Measurements from ENCODE around the gene SORCS2. TPM values are rescaled to one million over a fixed set of nuclear protein-coding genes. Genes with fewer than 3 reads are reported as not detected.

The SORCS2 gene
- total and polyA plus RNA-seq, 2 of the 13 experiments (the other 11 are each of a cell fraction or from before 2014, with no cell fraction given), result 0.82 to 1.0 TPM

- Histone ChIP-seq H3K4me1 (ENCODE audit: insufficient read depth, low read length) (no peaks in the 10 kb centered on the region), H3K4me3 (replicated peaks in 1 of 3; ENCODE audit: insufficient read depth in 1 of 3, low read depth in 2 of 3, low read length in 3 of 3) (no peak overlapping the region), H3K9me3 (ENCODE audit: low read length) (no peaks in the 10 kb centered on the region), H3K79me2 (ENCODE audit: insufficient read depth, low read length) (no peaks in the 10 kb centered on the region), H3K9ac (ENCODE audit: insufficient read depth, low read depth, low read length) (no peak overlapping the region), H3K4me2 (ENCODE audit: low read depth, low read length) (no peak overlapping the region), H3K27me3 (ENCODE audit: control insufficient read depth in 1 of 2, insufficient read depth in 2 of 2, low read length in 2 of 2) (peaks cover 14 to 84% of the 10 kb centered on the region in 2 experiments; a peak in 4 of 5 replicates), H3K27ac (ENCODE audit: extremely low read length, insufficient read depth, low read length) (no peak overlapping the region), H3K36me3 (replicated peaks in 1 of 2; ENCODE audit: control insufficient read depth in 1 of 2, insufficient read depth in 2 of 2, low read length in 2 of 2) (no peaks in the 10 kb centered on the region), H2AFZ (ENCODE audit: low read length) (no peak overlapping the region), H4K20me1 (ENCODE audit: insufficient read depth, low read length) (0 out of 2 replicates have a peak, but pooled peaks cover 2% of the 10 kb centered on the region)
- FAIRE-seq, result no peak
- 51% methylated on average over 13 of the region's 22 CpGs for WGBS (ENCODE audit: low lambda C conversion rate)
- ChIA-PET CTCF (ENCODE audit: low intra/inter-chr PET ratio, low total read pairs) (no interaction called here), POLR2A (no interaction called here)
- ATAC-seq, result no peak
- in situ Hi-C loops (cut with HindIII; ENCODE audit: extremely low pct_ligation_motif_present, low pct_unique_long_range_greater_than_20kb), result no loop called here
- intact Hi-C loops (cut with micrococcal nuclease; ENCODE audit: unreplicated experiment), result loop anchor here (10.0 kb wide), 1 partner anchor 136 kb away; the partner anchor contains the start of gene SORCS2
- no TSS peak for BruUV-seq (replicated peaks)
- no peak for DNase-seq (ENCODE audit: low spot score)
- TF ChIP-seq ZNF362 (CRISPR knock-in tag; IDR thresholded peaks at IDR 0.05; ENCODE audit: borderline replicate concordance) (no peak), ZNF556 (CRISPR knock-in tag; IDR thresholded peaks at IDR 0.05; ENCODE audit: borderline replicate concordance) (no peak), AFF4 (CRISPR knock-in tag; IDR thresholded peaks at IDR 0.05) (no peak), EZH2 (conservative IDR thresholded peaks at IDR 0.05; ENCODE audit: low read depth, low read length) (no peak), POLR2G (IDR thresholded peaks at IDR 0.05; ENCODE audit: low read depth, low read length) (no peak), SRSF1 (optimal IDR thresholded peaks at IDR 0.05; ENCODE audit: low read depth, low read length) (no peak), BCL3 (CRISPR knock-in tag; IDR thresholded peaks at IDR 0.05) (no peak), NR2F1 (CRISPR knock-in tag; IDR thresholded peaks at IDR 0.05) (no peak), KLF12 (CRISPR knock-in tag; IDR thresholded peaks at IDR 0.05; ENCODE audit: borderline replicate concordance) (no peak), ATF7 (IDR thresholded peaks at IDR 0.05) (no peak), ATF7 (CRISPR knock-in tag; IDR thresholded peaks at IDR 0.05) (no peak), SMAD1 (CRISPR knock-in tag; IDR thresholded peaks at IDR 0.05; ENCODE audit: borderline replicate concordance, low read depth) (no peak), NRL (CRISPR knock-in tag; IDR thresholded peaks at IDR 0.05; ENCODE audit: borderline replicate concordance) (no peak), SNAI1 (CRISPR knock-in tag; IDR thresholded peaks at IDR 0.05; ENCODE audit: borderline replicate concordance) (no peak), U2AF1 (optimal IDR thresholded peaks at IDR 0.05; ENCODE audit: low read depth, low read length) (no peak), DPF2 (CRISPR knock-in tag; IDR thresholded peaks at IDR 0.05; ENCODE audit: borderline replicate concordance, low read depth) (no peak), MEIS1 (CRISPR knock-in tag; IDR thresholded peaks at IDR 0.05; ENCODE audit: borderline replicate concordance) (no peak), RBAK (CRISPR knock-in tag; IDR thresholded peaks at IDR 0.05) (no peak)
These were observed 138.7 kb downstream of the SORCS2 start for GRCh38 chr4:7330811-7331681.
